ENCODE data around the gene MAP4K2.
"Not testable (repeated sequence)": the region's sequence is repeated elsewhere in the genome, so short reads cannot be mapped to it uniquely, and the experiment has no call there.

The MAP4K2 gene

GRCh38 chr11:64823568-64824119 lies 20.6 kb upstream of the MAP4K2 start:
- Histone ChIP-seq H3K36me3 (replicated peaks) (no peaks in the 10 kb centered on the region), H3K27ac (no peak overlapping the region), H3K27me3 (replicated peaks) (no peaks in the 10 kb centered on the region), H3K4me3 (ENCODE audit: low read depth, low read length) (no peak overlapping the region)
- in situ Hi-C loops (cut with HindIII; ENCODE audit: low pct_ligation_motif_present, low sequenced_read_pairs): no loop called here
- TF ChIP-seq CTCF (IDR thresholded peaks at IDR 0.05; ENCODE audit: low read depth, low read length, missing control alignments): no peak
- no peak for DNase-seq

- Histone ChIP-seq H3K4me3 (ENCODE audit: low read depth, low read length) (no peak overlapping the region), H3K27ac (no peak overlapping the region), H3K36me3 (replicated peaks) (no peaks in the 10 kb centered on the region), H3K27me3 (replicated peaks) (no peaks in the 10 kb centered on the region)
- no peak for TF ChIP-seq CTCF (IDR thresholded peaks at IDR 0.05; ENCODE audit: low read depth, low read length, missing control alignments)
- no peak for DNase-seq
- in situ Hi-C loops (cut with HindIII; ENCODE audit: low pct_ligation_motif_present, low sequenced_read_pairs): no loop called here
These were observed 14.5 kb upstream of the MAP4K2 start for GRCh38 chr11:64817476-64817875.

GRCh38 chr11:64815433-64815832 lies 12.4 kb upstream of the MAP4K2 start:
- H3K4me3 ChIP-seq (ENCODE audit: low read depth, low read length); DNase-seq; H3K27me3 ChIP-seq (replicated peaks); H3K27ac ChIP-seq; in situ Hi-C loops (cut with HindIII; ENCODE audit: low pct_ligation_motif_present, low sequenced_read_pairs); H3K36me3 ChIP-seq (replicated peaks): not testable (repeated sequence)

GRCh38 chr11:64814712-64815187 lies 11.7 kb upstream of the MAP4K2 start:
- H3K27ac ChIP-seq: no peak overlapping the region
- no peak for DNase-seq
- no peak for TF ChIP-seq CTCF (IDR thresholded peaks at IDR 0.05; ENCODE audit: low read depth, low read length, missing control alignments)
- no peaks in the 10 kb centered on the region for H3K27me3 ChIP-seq (replicated peaks)
- in situ Hi-C loops (cut with HindIII; ENCODE audit: low pct_ligation_motif_present, low sequenced_read_pairs): no loop called here
- H3K4me3 ChIP-seq (ENCODE audit: low read depth, low read length): no peak overlapping the region
- no peaks in the 10 kb centered on the region for H3K36me3 ChIP-seq (replicated peaks)

- no peak for DNase-seq
- no peak for TF ChIP-seq CTCF (IDR thresholded peaks at IDR 0.05; ENCODE audit: low read depth, low read length, missing control alignments)
- Histone ChIP-seq H3K36me3 (replicated peaks) (no peaks in the 10 kb centered on the region), H3K27me3 (replicated peaks) (no peaks in the 10 kb centered on the region), H3K27ac (no peak overlapping the region), H3K4me3 (ENCODE audit: low read depth, low read length) (no peak overlapping the region)
- in situ Hi-C loops (cut with HindIII; ENCODE audit: low pct_ligation_motif_present, low sequenced_read_pairs): no loop called here
These were observed 10.8 kb upstream of the MAP4K2 start for GRCh38 chr11:64813826-64814225.

- DNase-seq: peak; percentile 22
- Histone ChIP-seq H3K36me3 (replicated peaks) (peaks cover 2% of the 10 kb centered on the region), H3K4me3 (ENCODE audit: low read depth, low read length) (peak overlapping the region; percentile 86), H3K27me3 (replicated peaks) (no peaks in the 10 kb centered on the region), H3K27ac (no peak overlapping the region)
- in situ Hi-C loops (cut with HindIII; ENCODE audit: low pct_ligation_motif_present, low sequenced_read_pairs): no loop called here
- no peak for TF ChIP-seq CTCF (IDR thresholded peaks at IDR 0.05; ENCODE audit: low read depth, low read length, missing control alignments)
These were observed 7.9 kb upstream of the MAP4K2 start for GRCh38 chr11:64810891-64811272.
